ENCODE data around the gene ADORA2B. TPM values are rescaled to one million over a fixed set of nuclear protein-coding genes. Genes with fewer than 3 reads are reported as not detected.
A peak's percentile ranks its signal among the peaks of the same experiment; 100 is the strongest.
"Not testable (repeated sequence)": the region's sequence is repeated elsewhere in the genome, so short reads cannot be mapped to it uniquely, and the experiment has no call there.

The ADORA2B gene
- total RNA-seq, 1 donor: 4.7 TPM

- Histone ChIP-seq H3K4me1 (ENCODE audit: insufficient read depth, low read length) (peaks cover 6% of the 10 kb centered on the region), H3K9me3 (ENCODE audit: low read depth, low read length) (no peaks in the 10 kb centered on the region), H3K36me3 (ENCODE audit: insufficient read depth, low read length) (no peaks in the 10 kb centered on the region), H3K79me2 (ENCODE audit: insufficient read depth, low read length) (no peaks in the 10 kb centered on the region), H3K27ac (ENCODE audit: low read depth, low read length) (no peak overlapping the region), H3K27me3 (ENCODE audit: insufficient read depth, low read length) (peaks cover 5% of the 10 kb centered on the region), H3K4me2 (ENCODE audit: insufficient read depth, low read length) (no peak overlapping the region), H2AFZ (ENCODE audit: low read length) (peak overlapping the region; percentile 37), H3K4me3 (ENCODE audit: insufficient read depth, low read length) (no peak overlapping the region), H4K20me1 (ENCODE audit: insufficient read depth, low read length) (no peaks in the 10 kb centered on the region)
- no peak for TF ChIP-seq CTCF (IDR thresholded peaks at IDR 0.05; ENCODE audit: extremely low read depth, low read depth, low read length)
- DNase-seq (ENCODE audit: insufficient read length, low spot score, missing footprints): no peak
These were observed 35.4 kb upstream of the ADORA2B start for GRCh38 chr17:15909481-15909991.

GRCh38 chr17:15910791-15911190 is 34.1 kb upstream of the ADORA2B start:
- H3K79me2 ChIP-seq (ENCODE audit: insufficient read depth, low read length): no peaks in the 10 kb centered on the region
- H3K9me3 ChIP-seq (ENCODE audit: low read depth, low read length): no peaks in the 10 kb centered on the region
- H3K4me1 ChIP-seq (ENCODE audit: insufficient read depth, low read length): peaks cover 11% of the 10 kb centered on the region
- no peak for TF ChIP-seq CTCF (IDR thresholded peaks at IDR 0.05; ENCODE audit: extremely low read depth, low read depth, low read length)
- H3K27me3 ChIP-seq (ENCODE audit: insufficient read depth, low read length): peaks cover 5% of the 10 kb centered on the region
- H3K4me2 ChIP-seq (ENCODE audit: insufficient read depth, low read length): no peak overlapping the region
- H3K36me3 ChIP-seq (ENCODE audit: insufficient read depth, low read length): no peaks in the 10 kb centered on the region
- H3K27ac ChIP-seq (ENCODE audit: low read depth, low read length): no peak overlapping the region
- peak overlapping the region; percentile 15 for H3K4me3 ChIP-seq (ENCODE audit: insufficient read depth, low read length)
- H4K20me1 ChIP-seq (ENCODE audit: insufficient read depth, low read length): no peaks in the 10 kb centered on the region
- DNase-seq (ENCODE audit: insufficient read length, low spot score, missing footprints): peak; percentile 92
- peak overlapping the region; percentile 33 for H2AFZ ChIP-seq (ENCODE audit: low read length)

- H4K20me1 ChIP-seq (ENCODE audit: insufficient read depth, low read length); H3K27me3 ChIP-seq (ENCODE audit: insufficient read depth, low read length); H3K79me2 ChIP-seq (ENCODE audit: insufficient read depth, low read length); H3K9me3 ChIP-seq (ENCODE audit: low read depth, low read length); H3K36me3 ChIP-seq (ENCODE audit: insufficient read depth, low read length); H3K27ac ChIP-seq (ENCODE audit: low read depth, low read length); H3K4me2 ChIP-seq (ENCODE audit: insufficient read depth, low read length); H3K4me3 ChIP-seq (ENCODE audit: insufficient read depth, low read length); H2AFZ ChIP-seq (ENCODE audit: low read length); DNase-seq (ENCODE audit: insufficient read length, low spot score, missing footprints): not testable (repeated sequence)
- H3K4me1 ChIP-seq (ENCODE audit: insufficient read depth, low read length): peaks cover 11% of the 10 kb centered on the region
These were observed 33.2 kb upstream of the ADORA2B start for GRCh38 chr17:15911701-15912100.

- Histone ChIP-seq H3K36me3 (ENCODE audit: insufficient read depth, low read length) (no peaks in the 10 kb centered on the region), H2AFZ (ENCODE audit: low read length) (no peak overlapping the region), H4K20me1 (ENCODE audit: insufficient read depth, low read length) (no peaks in the 10 kb centered on the region), H3K27ac (ENCODE audit: low read depth, low read length) (no peak overlapping the region), H3K79me2 (ENCODE audit: insufficient read depth, low read length) (no peaks in the 10 kb centered on the region), H3K4me1 (ENCODE audit: insufficient read depth, low read length) (peaks cover 15% of the 10 kb centered on the region), H3K27me3 (ENCODE audit: insufficient read depth, low read length) (no peaks in the 10 kb centered on the region), H3K4me3 (ENCODE audit: insufficient read depth, low read length) (no peak overlapping the region), H3K4me2 (ENCODE audit: insufficient read depth, low read length) (no peak overlapping the region), H3K9me3 (ENCODE audit: low read depth, low read length) (no peaks in the 10 kb centered on the region)
- no peak for TF ChIP-seq CTCF (IDR thresholded peaks at IDR 0.05; ENCODE audit: extremely low read depth, low read depth, low read length)
- DNase-seq (ENCODE audit: insufficient read length, low spot score, missing footprints): no peak
These were observed 32.4 kb upstream of the ADORA2B start for GRCh38 chr17:15912416-15912955.

Measured in osteoblast (primary cell).